ENCODE data around the gene CHIT1. TPM values are rescaled to one million over a fixed set of nuclear protein-coding genes. Genes with fewer than 3 reads are reported as not detected.

The CHIT1 gene
- total RNA-seq, 1 experiment from 2014 or later = not detected

GRCh38 chr1:203199002-203199401 is 30.5 kb downstream of the CHIT1 start:
- CTCF ChIA-PET = no interaction called here
- Histone ChIP-seq H3K9me3 (ENCODE audit: control insufficient read depth, insufficient read depth, low read depth, low read length) (no peaks in the 10 kb centered on the region), H3K27me3 (ENCODE audit: control insufficient read depth, insufficient read depth, low read length) (peaks cover 6% of the 10 kb centered on the region; the same call in 1 of the 2 replicates), H3K4me1 (ENCODE audit: control insufficient read depth, insufficient read depth, low read length) (no peaks in the 10 kb centered on the region), H3K4me3 (ENCODE audit: low read depth in 2 of 2, low read length in 2 of 2) (no peak overlapping the region), H3K36me3 (ENCODE audit: control insufficient read depth, insufficient read depth, low read length) (no peaks in the 10 kb centered on the region), H3K27ac (ENCODE audit: low read length) (no peak overlapping the region)
- in situ Hi-C loops (cut with HindIII; ENCODE audit: low pct_unique_long_range_greater_than_20kb, low sequenced_read_pairs) = no loop called here
- no peak for ATAC-seq
- DNase-seq (ENCODE audit: low read depth, low spot score) = no peak
- POLR2A ChIA-PET = no interaction called here
- intact Hi-C loops (cut with micrococcal nuclease; ENCODE audit: unreplicated experiment) = no loop called here
- TF ChIP-seq TCF7L2 (IDR thresholded peaks at IDR 0.05; ENCODE audit: low read depth, low read length) (no peak), CTCF (IDR thresholded peaks at IDR 0.05) (no peak), SIN3A (IDR thresholded peaks at IDR 0.05; ENCODE audit: borderline replicate concordance, insufficient read depth, low read depth, low read length) (no peak), REST (IDR thresholded peaks at IDR 0.05; ENCODE audit: insufficient read depth in 1 of 2, low read depth in 2 of 2, low read length in 1 of 2) (no peak), POLR2AphosphoS5 (IDR thresholded peaks at IDR 0.05; ENCODE audit: low read depth, low read length) (no peak)
- no TSS peak for BruUV-seq (replicated peaks)

GRCh38 chr1:203197625-203198024 is 31.8 kb downstream of the CHIT1 start:
- H3K4me3 ChIP-seq (ENCODE audit: low read depth in 2 of 2, low read length in 2 of 2) = no peak overlapping the region
- in situ Hi-C loops (cut with HindIII; ENCODE audit: low pct_unique_long_range_greater_than_20kb, low sequenced_read_pairs) = no loop called here
- BruUV-seq (replicated peaks) = no TSS peak
- peaks cover 6% of the 10 kb centered on the region; the same call in 1 of the 2 replicates for H3K27me3 ChIP-seq (ENCODE audit: control insufficient read depth, insufficient read depth, low read length)
- H3K9me3 ChIP-seq (ENCODE audit: control insufficient read depth, insufficient read depth, low read depth, low read length) = no peaks in the 10 kb centered on the region
- ChIA-PET POLR2A (no interaction called here), CTCF (no interaction called here)
- TF ChIP-seq CTCF (IDR thresholded peaks at IDR 0.05) = no peak
- no peak for TF ChIP-seq REST (IDR thresholded peaks at IDR 0.05; ENCODE audit: insufficient read depth in 1 of 2, low read depth in 2 of 2, low read length in 1 of 2)
- TF ChIP-seq SIN3A (IDR thresholded peaks at IDR 0.05; ENCODE audit: borderline replicate concordance, insufficient read depth, low read depth, low read length) = no peak
- TF ChIP-seq TCF7L2 (IDR thresholded peaks at IDR 0.05; ENCODE audit: low read depth, low read length) = no peak
- no peak for TF ChIP-seq POLR2AphosphoS5 (IDR thresholded peaks at IDR 0.05; ENCODE audit: low read depth, low read length)
- H3K4me1 ChIP-seq (ENCODE audit: control insufficient read depth, insufficient read depth, low read length) = no peaks in the 10 kb centered on the region
- no peaks in the 10 kb centered on the region for H3K36me3 ChIP-seq (ENCODE audit: control insufficient read depth, insufficient read depth, low read length)
- H3K27ac ChIP-seq (ENCODE audit: low read length) = no peak overlapping the region
- intact Hi-C loops (cut with micrococcal nuclease; ENCODE audit: unreplicated experiment) = no loop called here
- DNase-seq (ENCODE audit: low read depth, low spot score) = no peak
- ATAC-seq = no peak

Measured in Panc1 (cell line).